H1 (cell line): ENCODE measurements around the gene E2F3. TPM values are rescaled to one million over a fixed set of nuclear protein-coding genes. Genes with fewer than 3 reads are reported as not detected.

Source experiments
- polyA plus RNA-seq, 7 experiments: library from polyadenylated mRNA; depleted of rRNA in 3 of 7; stranded (reverse) in 5 of 7; unstranded in 2 of 7; fragments of >200 nt in 5 of 7; fragments of 200-250 nt in 2 of 7; gene quantifications; 1 replicate in 5 of 7; 2 replicates in 1 of 7; 4 replicates in 1 of 7; pipeline versions ENCODE4 v1.2.1 to v1.2.3, GENCODE V29; 2011 to 2013; ENCODE audit warnings: missing spikeins in 2 of 7, mixed read lengths in 2 of 7
- total RNA-seq: library from RNA; stranded (reverse); fragmentation: NEBNext Ultra II Directional; extraction: Animal tissue kit (Norgen Biotek cat#: 25700); gene quantifications from 2 replicates; pipeline ENCODE4 v1.2.1, GENCODE V29; 2021
- TF ChIP-seq, protein P1 (sequence below): fragments of 300-600 bp; sonication (generic); IDR thresholded peaks from 2 replicates; pipeline ENCODE4 v1.7.1; 2012; ENCODE audit warnings: low read length, moderate library complexity, mild to moderate bottlenecking, inconsistent platforms; ENCODE audit not compliant: insufficient replicate concordance

E2F3 gene
- total and polyA plus RNA-seq, 2 of the 8 experiments (the other 6 are each of a cell fraction or from before 2014, with no cell fraction given): 14.9 to 42.2 TPM

- TF ChIP-seq, protein P1, sequence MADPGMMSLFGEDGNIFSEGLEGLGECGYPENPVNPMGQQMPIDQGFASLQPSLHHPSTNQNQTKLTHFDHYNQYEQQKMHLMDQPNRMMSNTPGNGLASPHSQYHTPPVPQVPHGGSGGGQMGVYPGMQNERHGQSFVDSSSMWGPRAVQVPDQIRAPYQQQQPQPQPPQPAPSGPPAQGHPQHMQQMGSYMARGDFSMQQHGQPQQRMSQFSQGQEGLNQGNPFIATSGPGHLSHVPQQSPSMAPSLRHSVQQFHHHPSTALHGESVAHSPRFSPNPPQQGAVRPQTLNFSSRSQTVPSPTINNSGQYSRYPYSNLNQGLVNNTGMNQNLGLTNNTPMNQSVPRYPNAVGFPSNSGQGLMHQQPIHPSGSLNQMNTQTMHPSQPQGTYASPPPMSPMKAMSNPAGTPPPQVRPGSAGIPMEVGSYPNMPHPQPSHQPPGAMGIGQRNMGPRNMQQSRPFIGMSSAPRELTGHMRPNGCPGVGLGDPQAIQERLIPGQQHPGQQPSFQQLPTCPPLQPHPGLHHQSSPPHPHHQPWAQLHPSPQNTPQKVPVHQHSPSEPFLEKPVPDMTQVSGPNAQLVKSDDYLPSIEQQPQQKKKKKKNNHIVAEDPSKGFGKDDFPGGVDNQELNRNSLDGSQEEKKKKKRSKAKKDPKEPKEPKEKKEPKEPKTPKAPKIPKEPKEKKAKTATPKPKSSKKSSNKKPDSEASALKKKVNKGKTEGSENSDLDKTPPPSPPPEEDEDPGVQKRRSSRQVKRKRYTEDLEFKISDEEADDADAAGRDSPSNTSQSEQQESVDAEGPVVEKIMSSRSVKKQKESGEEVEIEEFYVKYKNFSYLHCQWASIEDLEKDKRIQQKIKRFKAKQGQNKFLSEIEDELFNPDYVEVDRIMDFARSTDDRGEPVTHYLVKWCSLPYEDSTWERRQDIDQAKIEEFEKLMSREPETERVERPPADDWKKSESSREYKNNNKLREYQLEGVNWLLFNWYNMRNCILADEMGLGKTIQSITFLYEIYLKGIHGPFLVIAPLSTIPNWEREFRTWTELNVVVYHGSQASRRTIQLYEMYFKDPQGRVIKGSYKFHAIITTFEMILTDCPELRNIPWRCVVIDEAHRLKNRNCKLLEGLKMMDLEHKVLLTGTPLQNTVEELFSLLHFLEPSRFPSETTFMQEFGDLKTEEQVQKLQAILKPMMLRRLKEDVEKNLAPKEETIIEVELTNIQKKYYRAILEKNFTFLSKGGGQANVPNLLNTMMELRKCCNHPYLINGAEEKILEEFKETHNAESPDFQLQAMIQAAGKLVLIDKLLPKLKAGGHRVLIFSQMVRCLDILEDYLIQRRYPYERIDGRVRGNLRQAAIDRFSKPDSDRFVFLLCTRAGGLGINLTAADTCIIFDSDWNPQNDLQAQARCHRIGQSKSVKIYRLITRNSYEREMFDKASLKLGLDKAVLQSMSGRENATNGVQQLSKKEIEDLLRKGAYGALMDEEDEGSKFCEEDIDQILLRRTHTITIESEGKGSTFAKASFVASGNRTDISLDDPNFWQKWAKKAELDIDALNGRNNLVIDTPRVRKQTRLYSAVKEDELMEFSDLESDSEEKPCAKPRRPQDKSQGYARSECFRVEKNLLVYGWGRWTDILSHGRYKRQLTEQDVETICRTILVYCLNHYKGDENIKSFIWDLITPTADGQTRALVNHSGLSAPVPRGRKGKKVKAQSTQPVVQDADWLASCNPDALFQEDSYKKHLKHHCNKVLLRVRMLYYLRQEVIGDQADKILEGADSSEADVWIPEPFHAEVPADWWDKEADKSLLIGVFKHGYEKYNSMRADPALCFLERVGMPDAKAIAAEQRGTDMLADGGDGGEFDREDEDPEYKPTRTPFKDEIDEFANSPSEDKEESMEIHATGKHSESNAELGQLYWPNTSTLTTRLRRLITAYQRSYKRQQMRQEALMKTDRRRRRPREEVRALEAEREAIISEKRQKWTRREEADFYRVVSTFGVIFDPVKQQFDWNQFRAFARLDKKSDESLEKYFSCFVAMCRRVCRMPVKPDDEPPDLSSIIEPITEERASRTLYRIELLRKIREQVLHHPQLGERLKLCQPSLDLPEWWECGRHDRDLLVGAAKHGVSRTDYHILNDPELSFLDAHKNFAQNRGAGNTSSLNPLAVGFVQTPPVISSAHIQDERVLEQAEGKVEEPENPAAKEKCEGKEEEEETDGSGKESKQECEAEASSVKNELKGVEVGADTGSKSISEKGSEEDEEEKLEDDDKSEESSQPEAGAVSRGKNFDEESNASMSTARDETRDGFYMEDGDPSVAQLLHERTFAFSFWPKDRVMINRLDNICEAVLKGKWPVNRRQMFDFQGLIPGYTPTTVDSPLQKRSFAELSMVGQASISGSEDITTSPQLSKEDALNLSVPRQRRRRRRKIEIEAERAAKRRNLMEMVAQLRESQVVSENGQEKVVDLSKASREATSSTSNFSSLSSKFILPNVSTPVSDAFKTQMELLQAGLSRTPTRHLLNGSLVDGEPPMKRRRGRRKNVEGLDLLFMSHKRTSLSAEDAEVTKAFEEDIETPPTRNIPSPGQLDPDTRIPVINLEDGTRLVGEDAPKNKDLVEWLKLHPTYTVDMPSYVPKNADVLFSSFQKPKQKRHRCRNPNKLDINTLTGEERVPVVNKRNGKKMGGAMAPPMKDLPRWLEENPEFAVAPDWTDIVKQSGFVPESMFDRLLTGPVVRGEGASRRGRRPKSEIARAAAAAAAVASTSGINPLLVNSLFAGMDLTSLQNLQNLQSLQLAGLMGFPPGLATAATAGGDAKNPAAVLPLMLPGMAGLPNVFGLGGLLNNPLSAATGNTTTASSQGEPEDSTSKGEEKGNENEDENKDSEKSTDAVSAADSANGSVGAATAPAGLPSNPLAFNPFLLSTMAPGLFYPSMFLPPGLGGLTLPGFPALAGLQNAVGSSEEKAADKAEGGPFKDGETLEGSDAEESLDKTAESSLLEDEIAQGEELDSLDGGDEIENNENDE: no peak
Observed at GRCh38 chr6:20379231-20379630, 22.4 kb upstream of the E2F3 start (continued).
